Ovary (tissue), 3 donors: ENCODE results near the gene UIMC1.

Source experiments
- CTCF ChIP-seq, 3 donors: fragments of 450-650 bp in 2 of 3; fragments of 200-600 bp in 1 of 3; IDR thresholded peaks; one replicate each; pipeline versions ENCODE4 v1.5.1 to v1.8.0; 2016 to 2022; ENCODE audit warnings: antibody characterized with exemption in 3 of 3, mild to moderate bottlenecking in 1 of 3
- EP300 ChIP-seq: sonication (generic); formaldehyde crosslinking; IDR thresholded peaks from one replicate; pipeline ENCODE4 v1.6.1; 2017; ENCODE audit warnings: antibody characterized with exemption
- donor health status: DM: no; HTN: no; CAD: no.

GRCh38 chr5:176870110-176870591 lies 136.4 kb downstream of the UIMC1 start:
- TF ChIP-seq CTCF (IDR thresholded peaks at IDR 0.05) (no peak), EP300 (no peak)
